Ovary (tissue), 3 donors: Measurements from ENCODE around the gene ASB2.

Source experiments
- CTCF ChIP-seq, 3 donors: fragments of 450-650 bp in 2 of 3; fragments of 200-600 bp in 1 of 3; IDR thresholded peaks; one replicate each; pipeline versions ENCODE4 v1.5.1 to v1.8.0; 2016 to 2022; ENCODE audit warnings: antibody characterized with exemption in 3 of 3, mild to moderate bottlenecking in 1 of 3
- EP300 ChIP-seq: sonication (generic); formaldehyde crosslinking; IDR thresholded peaks from one replicate; pipeline ENCODE4 v1.6.1; 2017; ENCODE audit warnings: antibody characterized with exemption
- donor health status: DM: no; HTN: no; CAD: no.

- TF ChIP-seq CTCF (IDR thresholded peaks at IDR 0.05) (no peak), EP300 (no peak)
These were observed 48.2 kb upstream of the ASB2 start for GRCh38 chr14:94024549-94024948.
